ENCODE results near the gene PAX8. TPM values are rescaled to one million over a fixed set of nuclear protein-coding genes. Genes with fewer than 3 reads are reported as not detected.

The PAX8 gene
- total and polyA plus RNA-seq, 2 of the 13 experiments (the other 11 are each of a cell fraction or from before 2014, with no cell fraction given), result 1.5 to 8.8 TPM

GRCh38 chr2:113175042-113175628, 103.6 kb downstream of the PAX8 start (continued):
- TF ChIP-seq AHDC1 (CRISPR knock-in tag; IDR thresholded peaks at IDR 0.05; ENCODE audit: borderline replicate concordance) (peak; percentile 53; the same call in 1 of the 2 replicates), HDAC1 (CRISPR knock-in tag; IDR thresholded peaks at IDR 0.05) (0 out of 2 replicates have a peak, but pooled peaks have one; percentile 31), ZNF205 (CRISPR knock-in tag; IDR thresholded peaks at IDR 0.05) (no peak), ZNF605 (CRISPR knock-in tag; IDR thresholded peaks at IDR 0.05) (peak; percentile 40; the same call in 1 of the 2 replicates), ISL2 (CRISPR knock-in tag; IDR thresholded peaks at IDR 0.05) (no peak)
- TF ChIP-seq, protein P1, sequence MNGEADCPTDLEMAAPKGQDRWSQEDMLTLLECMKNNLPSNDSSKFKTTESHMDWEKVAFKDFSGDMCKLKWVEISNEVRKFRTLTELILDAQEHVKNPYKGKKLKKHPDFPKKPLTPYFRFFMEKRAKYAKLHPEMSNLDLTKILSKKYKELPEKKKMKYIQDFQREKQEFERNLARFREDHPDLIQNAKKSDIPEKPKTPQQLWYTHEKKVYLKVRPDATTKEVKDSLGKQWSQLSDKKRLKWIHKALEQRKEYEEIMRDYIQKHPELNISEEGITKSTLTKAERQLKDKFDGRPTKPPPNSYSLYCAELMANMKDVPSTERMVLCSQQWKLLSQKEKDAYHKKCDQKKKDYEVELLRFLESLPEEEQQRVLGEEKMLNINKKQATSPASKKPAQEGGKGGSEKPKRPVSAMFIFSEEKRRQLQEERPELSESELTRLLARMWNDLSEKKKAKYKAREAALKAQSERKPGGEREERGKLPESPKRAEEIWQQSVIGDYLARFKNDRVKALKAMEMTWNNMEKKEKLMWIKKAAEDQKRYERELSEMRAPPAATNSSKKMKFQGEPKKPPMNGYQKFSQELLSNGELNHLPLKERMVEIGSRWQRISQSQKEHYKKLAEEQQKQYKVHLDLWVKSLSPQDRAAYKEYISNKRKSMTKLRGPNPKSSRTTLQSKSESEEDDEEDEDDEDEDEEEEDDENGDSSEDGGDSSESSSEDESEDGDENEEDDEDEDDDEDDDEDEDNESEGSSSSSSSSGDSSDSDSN (CRISPR knock-in tag; IDR thresholded peaks at IDR 0.05), result 0 out of 2 replicates have a peak, but pooled peaks have one; percentile 31
